ENCODE results near the gene FAM98C. TPM values are rescaled to one million over a fixed set of nuclear protein-coding genes. Genes with fewer than 3 reads are reported as not detected.

FAM98C gene
- total and polyA plus RNA-seq, 4 donors, result 4.2 to 8.5 (median 6.2) TPM

- Histone ChIP-seq H3K27me3 (ENCODE audit: control insufficient read depth in 4 of 4, insufficient read depth in 4 of 4, low read length in 3 of 4) (no peaks in the 10 kb centered on the region), H3K4me3 (ENCODE audit: low read depth in 1 of 3, low read length in 3 of 3) (no peak overlapping the region), H3K4me1 (ENCODE audit: control insufficient read depth in 4 of 4, insufficient read depth in 4 of 4, low read length in 3 of 4) (peaks cover 0 to 7% (median 3%) of the 10 kb centered on the region in 4 donors), H3K27ac (ENCODE audit: low read depth in 1 of 2, low read length in 2 of 2) (no peak overlapping the region), H3K9ac (ENCODE audit: low read depth in 1 of 2, low read length in 2 of 2) (no peak overlapping the region), H3K36me3 (ENCODE audit: control insufficient read depth in 4 of 4, insufficient read depth in 3 of 4, low read depth in 1 of 4, low read length in 3 of 4) (peaks cover 0 to 6% (median 2%) of the 10 kb centered on the region in 4 donors), H3K9me3 (ENCODE audit: control insufficient read depth in 4 of 4, low read length in 3 of 4) (no peaks in the 10 kb centered on the region)
- DNase-seq (ENCODE audit: low spot score), result no peak
- TF ChIP-seq, protein P1, sequence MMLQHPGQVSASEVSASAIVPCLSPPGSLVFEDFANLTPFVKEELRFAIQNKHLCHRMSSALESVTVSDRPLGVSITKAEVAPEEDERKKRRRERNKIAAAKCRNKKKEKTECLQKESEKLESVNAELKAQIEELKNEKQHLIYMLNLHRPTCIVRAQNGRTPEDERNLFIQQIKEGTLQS (IDR thresholded peaks at IDR 0.05), result no peak
- TF ChIP-seq YY1 (IDR thresholded peaks at IDR 0.05) (no peak), TAF1 (conservative IDR thresholded peaks at IDR 0.05) (no peak), NR2F2 (IDR thresholded peaks at IDR 0.05) (no peak), EGR1 (IDR thresholded peaks at IDR 0.05; ENCODE audit: low read depth in 2 of 2) (no peak), ZBTB33 (IDR thresholded peaks at IDR 0.05) (no peak), SP1 (IDR thresholded peaks at IDR 0.05) (no peak), GABPA (IDR thresholded peaks at IDR 0.05 in 1 of 2, conservative IDR thresholded peaks at IDR 0.05 in 1 of 2) (no peak), RXRA (IDR thresholded peaks at IDR 0.05) (no peak), HNF4G (IDR thresholded peaks at IDR 0.05) (no peak), HNF4A (conservative IDR thresholded peaks at IDR 0.05) (no peak)
- TF ChIP-seq, protein P2, sequence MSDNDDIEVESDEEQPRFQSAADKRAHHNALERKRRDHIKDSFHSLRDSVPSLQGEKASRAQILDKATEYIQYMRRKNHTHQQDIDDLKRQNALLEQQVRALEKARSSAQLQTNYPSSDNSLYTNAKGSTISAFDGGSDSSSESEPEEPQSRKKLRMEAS (IDR thresholded peaks at IDR 0.05), result no peak
- TF ChIP-seq, protein P3, sequence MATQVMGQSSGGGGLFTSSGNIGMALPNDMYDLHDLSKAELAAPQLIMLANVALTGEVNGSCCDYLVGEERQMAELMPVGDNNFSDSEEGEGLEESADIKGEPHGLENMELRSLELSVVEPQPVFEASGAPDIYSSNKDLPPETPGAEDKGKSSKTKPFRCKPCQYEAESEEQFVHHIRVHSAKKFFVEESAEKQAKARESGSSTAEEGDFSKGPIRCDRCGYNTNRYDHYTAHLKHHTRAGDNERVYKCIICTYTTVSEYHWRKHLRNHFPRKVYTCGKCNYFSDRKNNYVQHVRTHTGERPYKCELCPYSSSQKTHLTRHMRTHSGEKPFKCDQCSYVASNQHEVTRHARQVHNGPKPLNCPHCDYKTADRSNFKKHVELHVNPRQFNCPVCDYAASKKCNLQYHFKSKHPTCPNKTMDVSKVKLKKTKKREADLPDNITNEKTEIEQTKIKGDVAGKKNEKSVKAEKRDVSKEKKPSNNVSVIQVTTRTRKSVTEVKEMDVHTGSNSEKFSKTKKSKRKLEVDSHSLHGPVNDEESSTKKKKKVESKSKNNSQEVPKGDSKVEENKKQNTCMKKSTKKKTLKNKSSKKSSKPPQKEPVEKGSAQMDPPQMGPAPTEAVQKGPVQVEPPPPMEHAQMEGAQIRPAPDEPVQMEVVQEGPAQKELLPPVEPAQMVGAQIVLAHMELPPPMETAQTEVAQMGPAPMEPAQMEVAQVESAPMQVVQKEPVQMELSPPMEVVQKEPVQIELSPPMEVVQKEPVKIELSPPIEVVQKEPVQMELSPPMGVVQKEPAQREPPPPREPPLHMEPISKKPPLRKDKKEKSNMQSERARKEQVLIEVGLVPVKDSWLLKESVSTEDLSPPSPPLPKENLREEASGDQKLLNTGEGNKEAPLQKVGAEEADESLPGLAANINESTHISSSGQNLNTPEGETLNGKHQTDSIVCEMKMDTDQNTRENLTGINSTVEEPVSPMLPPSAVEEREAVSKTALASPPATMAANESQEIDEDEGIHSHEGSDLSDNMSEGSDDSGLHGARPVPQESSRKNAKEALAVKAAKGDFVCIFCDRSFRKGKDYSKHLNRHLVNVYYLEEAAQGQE (IDR thresholded peaks at IDR 0.05), result no peak
- WGBS, result over 99% methylated on average over 8 of the region's 8 CpGs
These were observed 2.4 kb downstream of the FAM98C start for GRCh38 chr19:38405276-38405675.

GRCh38 chr19:38409631-38410133 is 6.8 kb downstream of the FAM98C start:
- TF ChIP-seq SP1 (IDR thresholded peaks at IDR 0.05), result no peak
- TF ChIP-seq EGR1 (IDR thresholded peaks at IDR 0.05; ENCODE audit: low read depth in 2 of 2), result no peak
- no peak for TF ChIP-seq FOXA2 (IDR thresholded peaks at IDR 0.05)
- TF ChIP-seq, protein P2 (IDR thresholded peaks at IDR 0.05), result no peak
- TF ChIP-seq JUND (IDR thresholded peaks at IDR 0.05), result no peak
- TF ChIP-seq RAD21 (IDR thresholded peaks at IDR 0.05), result no peak
- no peak for TF ChIP-seq HNF4A (conservative IDR thresholded peaks at IDR 0.05)
- no peak for TF ChIP-seq ZBTB33 (IDR thresholded peaks at IDR 0.05)
- TF ChIP-seq FOXA1 (IDR thresholded peaks at IDR 0.05), result no peak
- TF ChIP-seq, protein P1 (IDR thresholded peaks at IDR 0.05), result no peak
- no peak for TF ChIP-seq RXRA (IDR thresholded peaks at IDR 0.05)
- TF ChIP-seq TAF1 (conservative IDR thresholded peaks at IDR 0.05), result no peak
- TF ChIP-seq, protein P4, sequence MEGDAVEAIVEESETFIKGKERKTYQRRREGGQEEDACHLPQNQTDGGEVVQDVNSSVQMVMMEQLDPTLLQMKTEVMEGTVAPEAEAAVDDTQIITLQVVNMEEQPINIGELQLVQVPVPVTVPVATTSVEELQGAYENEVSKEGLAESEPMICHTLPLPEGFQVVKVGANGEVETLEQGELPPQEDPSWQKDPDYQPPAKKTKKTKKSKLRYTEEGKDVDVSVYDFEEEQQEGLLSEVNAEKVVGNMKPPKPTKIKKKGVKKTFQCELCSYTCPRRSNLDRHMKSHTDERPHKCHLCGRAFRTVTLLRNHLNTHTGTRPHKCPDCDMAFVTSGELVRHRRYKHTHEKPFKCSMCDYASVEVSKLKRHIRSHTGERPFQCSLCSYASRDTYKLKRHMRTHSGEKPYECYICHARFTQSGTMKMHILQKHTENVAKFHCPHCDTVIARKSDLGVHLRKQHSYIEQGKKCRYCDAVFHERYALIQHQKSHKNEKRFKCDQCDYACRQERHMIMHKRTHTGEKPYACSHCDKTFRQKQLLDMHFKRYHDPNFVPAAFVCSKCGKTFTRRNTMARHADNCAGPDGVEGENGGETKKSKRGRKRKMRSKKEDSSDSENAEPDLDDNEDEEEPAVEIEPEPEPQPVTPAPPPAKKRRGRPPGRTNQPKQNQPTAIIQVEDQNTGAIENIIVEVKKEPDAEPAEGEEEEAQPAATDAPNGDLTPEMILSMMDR (IDR thresholded peaks at IDR 0.05; ENCODE audit: low read depth, low read length, missing input control), result no peak
- no peak for TF ChIP-seq YY1 (IDR thresholded peaks at IDR 0.05)
- no peak for TF ChIP-seq GABPA (IDR thresholded peaks at IDR 0.05 in 1 of 2, conservative IDR thresholded peaks at IDR 0.05 in 1 of 2)
- H3K9ac ChIP-seq (ENCODE audit: low read depth in 1 of 2, low read length in 2 of 2), result no peak overlapping the region
- 58% methylated on average over 7 of the region's 7 CpGs for WGBS
- H3K9me3 ChIP-seq (ENCODE audit: control insufficient read depth in 4 of 4, low read length in 3 of 4), result no peaks in the 10 kb centered on the region
- no peaks in the 10 kb centered on the region for H3K27me3 ChIP-seq (ENCODE audit: control insufficient read depth in 4 of 4, insufficient read depth in 4 of 4, low read length in 3 of 4)
- DNase-seq (ENCODE audit: low spot score), result no peak
- H3K36me3 ChIP-seq (ENCODE audit: control insufficient read depth in 4 of 4, insufficient read depth in 3 of 4, low read depth in 1 of 4, low read length in 3 of 4), result peaks cover 0 to 6% (median 2%) of the 10 kb centered on the region in 4 donors
- no peak overlapping the region for H3K4me3 ChIP-seq (ENCODE audit: low read depth in 1 of 3, low read length in 3 of 3)
- H3K27ac ChIP-seq (ENCODE audit: low read depth in 1 of 2, low read length in 2 of 2), result no peak overlapping the region
- no peaks in the 10 kb centered on the region for H3K4me1 ChIP-seq (ENCODE audit: control insufficient read depth in 4 of 4, insufficient read depth in 4 of 4, low read length in 3 of 4)
